Subcutaneous adipose tissue (tissue), 4 donors: ENCODE results near the gene UBE2I. TPM values are rescaled to one million over a fixed set of nuclear protein-coding genes. Genes with fewer than 3 reads are reported as not detected.

Source experiments
- CTCF ChIP-seq: fragments of 450-650 bp; IDR thresholded peaks from one replicate; pipeline ENCODE4 v1.5.1; 2016; ENCODE audit warnings: low read depth, mild to moderate bottlenecking, control low read depth, antibody characterized with exemption, moderate library complexity
- total RNA-seq, 4 donors: library from RNA; depleted of rRNA; stranded (reverse); fragments of >200 nt; gene quantifications; one replicate each; pipeline ENCODE4 v1.1.0, GENCODE V29; 2016

Gene UBE2I
- total RNA-seq, 4 donors from 2014 or later: 41.1 to 102 (median 55.9) TPM

GRCh38 chr16:1333149-1333812 is 23.8 kb downstream of the UBE2I start, which contains the start of gene BAIAP3:
TSS of gene BAIAP3 (plus strand) at chr16:1333645. CDS start at chr16:1338550, 4,905 bp downstream.
- TF ChIP-seq CTCF: no peak

GRCh38 chr16:1333854-1334700 is 24.6 kb downstream of the UBE2I start:
- no peak for TF ChIP-seq CTCF

- no peak for TF ChIP-seq CTCF
These were observed 25.3 kb downstream of the UBE2I start for GRCh38 chr16:1334739-1335138.

GRCh38 chr16:1335211-1335971 is 26.0 kb downstream of the UBE2I start:
- no peak for TF ChIP-seq CTCF

- TF ChIP-seq CTCF: no peak
These were observed 26.6 kb downstream of the UBE2I start for GRCh38 chr16:1335996-1336395.

GRCh38 chr16:1336619-1337018 is 27.2 kb downstream of the UBE2I start:
- no peak for TF ChIP-seq CTCF

- TF ChIP-seq CTCF: no peak
These were observed 28.1 kb downstream of the UBE2I start for GRCh38 chr16:1337486-1337885.
